Upper lobe of left lung (tissue), 4 donors: ENCODE results near the gene TRAP1.

Source experiments
- CTCF ChIP-seq, 6 experiments: fragments of 450-650 bp in 4 of 6; fragments of 200-600 bp in 2 of 6; sonication (generic) in 2 of 6; IDR thresholded peaks; one replicate each; pipeline ENCODE4 v1.5.1; 2016 to 2019; ENCODE audit warnings: antibody characterized with exemption in 6 of 6
- EP300 ChIP-seq, 4 donors: sonication (generic); formaldehyde crosslinking; IDR thresholded peaks; one replicate each; pipeline ENCODE4 v1.5.1; 2017; ENCODE audit warnings: antibody characterized with exemption in 4 of 4, control low read depth in 2 of 4
- POLR2A ChIP-seq, 4 donors: fragments of 450-650 bp; IDR thresholded peaks; one replicate each; pipeline ENCODE4 v1.5.1; 2016 to 2017; ENCODE audit warnings: antibody characterized with exemption in 4 of 4, mild to moderate bottlenecking in 2 of 4
- POLR2AphosphoS5 ChIP-seq, 2 donors: sonication (generic); formaldehyde crosslinking; IDR thresholded peaks; one replicate each; pipeline ENCODE4 v1.5.1; 2017; ENCODE audit warnings: antibody characterized with exemption in 2 of 2

- TF ChIP-seq POLR2A (IDR thresholded peaks at IDR 0.05) (no peak), POLR2AphosphoS5 (IDR thresholded peaks at IDR 0.05) (no peak), CTCF (IDR thresholded peaks at IDR 0.05) (no peak), EP300 (IDR thresholded peaks at IDR 0.05) (no peak)
Observed at GRCh38 chr16:3734084-3734757, 16.9 kb upstream of the TRAP1 start.
